CD4-positive, alpha-beta T cell treated with Interleukin-6 at 100 ng/mL for 8 hours (primary cell): ENCODE measurements around the gene GULP1.
"Not testable (repeated sequence)": the region's sequence is repeated elsewhere in the genome, so short reads cannot be mapped to it uniquely, and the experiment has no call there.

Experiments used
- DNase-seq: peaks from one replicate; pipeline ENCODE4 v3.0.0-alpha.2; 2020; ENCODE audit warnings: mixed read lengths, low spot score

GULP1 gene

GRCh38 chr2:188291617-188292347 is at the start of gene GULP1:
Gene GULP1 (plus strand): TSS chr2:188291874. CDS start chr2:188477703, 185,829 bp downstream.
- no peak for DNase-seq

GRCh38 chr2:188243381-188243780 is 48.3 kb upstream of the GULP1 start:
- DNase-seq, result no peak

GRCh38 chr2:188244383-188244782 is 47.3 kb upstream of the GULP1 start:
- no peak for DNase-seq

GRCh38 chr2:188245230-188245629 is 46.4 kb upstream of the GULP1 start:
- no peak for DNase-seq

- DNase-seq, result no peak
Observed at GRCh38 chr2:188248513-188248912, 43.2 kb upstream of the GULP1 start.

- DNase-seq, result no peak
Observed at GRCh38 chr2:188251034-188251433, 40.6 kb upstream of the GULP1 start.

- no peak for DNase-seq
Observed at GRCh38 chr2:188256420-188256819, 35.3 kb upstream of the GULP1 start.

GRCh38 chr2:188265315-188265714 is 26.4 kb upstream of the GULP1 start:
- DNase-seq, result no peak

- DNase-seq, result no peak
Observed at GRCh38 chr2:188267776-188268175, 23.9 kb upstream of the GULP1 start.

- no peak for DNase-seq
Observed at GRCh38 chr2:188269004-188269403, 22.7 kb upstream of the GULP1 start.

GRCh38 chr2:188272121-188272520 is 19.6 kb upstream of the GULP1 start:
- DNase-seq, result no peak

- no peak for DNase-seq
Observed at GRCh38 chr2:188274274-188274673, 17.4 kb upstream of the GULP1 start.

- no peak for DNase-seq
Observed at GRCh38 chr2:188276255-188276654, 15.4 kb upstream of the GULP1 start.

- DNase-seq, result no peak
Observed at GRCh38 chr2:188277786-188278185, 13.9 kb upstream of the GULP1 start.

GRCh38 chr2:188278388-188279092 is 13.1 kb upstream of the GULP1 start:
- no peak for DNase-seq

GRCh38 chr2:188279093-188279445 is 12.6 kb upstream of the GULP1 start:
- DNase-seq, result no peak

- DNase-seq, result no peak
Observed at GRCh38 chr2:188280811-188281222, 10.9 kb upstream of the GULP1 start.

- DNase-seq, result no peak
Observed at GRCh38 chr2:188282907-188283306, 8.8 kb upstream of the GULP1 start.

- DNase-seq, result not testable (repeated sequence)
Observed at GRCh38 chr2:188284251-188284650, 7.4 kb upstream of the GULP1 start.

- DNase-seq, result no peak
Observed at GRCh38 chr2:188285049-188285448, 6.6 kb upstream of the GULP1 start.

GRCh38 chr2:188285774-188286173 is 5.9 kb upstream of the GULP1 start:
- DNase-seq, result no peak

GRCh38 chr2:188291142-188291616 is 495 bp upstream of the GULP1 start:
- no peak for DNase-seq
